Mesendoderm (in vitro differentiated cells): ENCODE data around the gene RNF103. TPM values are rescaled to one million over a fixed set of nuclear protein-coding genes. Genes with fewer than 3 reads are reported as not detected.
A peak's percentile ranks its signal among the peaks of the same experiment; 100 is the strongest.
"Not testable (repeated sequence)": the region's sequence is repeated elsewhere in the genome, so short reads cannot be mapped to it uniquely, and the experiment has no call there.

ENCODE experiments used
- DNase-seq: peaks from one replicate; pipeline ENCODE4 v3.0.0; 2013
- H2AK5ac ChIP-seq: 2 replicates; pipeline ENCODE4 v1.6.1; 2013; ENCODE audit warnings: low read length, inconsistent platforms
- H2BK120ac ChIP-seq: 2 replicates; pipeline ENCODE4 v1.6.1; 2013; ENCODE audit warnings: low read depth, mild to moderate bottlenecking, low read length, moderate library complexity, mixed read lengths
- H2BK15ac ChIP-seq: replicated peaks from 2 replicates; pipeline ENCODE4 v1.6.1; 2013; ENCODE audit warnings: low read depth, mild to moderate bottlenecking, moderate library complexity
- H2BK5ac ChIP-seq: 2 replicates; pipeline ENCODE4 v1.6.1; 2013; ENCODE audit warnings: low read length, inconsistent platforms
- H3K18ac ChIP-seq: 2 replicates; pipeline ENCODE4 v1.6.1; 2013; ENCODE audit warnings: mild to moderate bottlenecking, low read length, mixed read lengths
- H3K23ac ChIP-seq: one replicate; pipeline ENCODE4 v1.6.1; 2013; ENCODE audit warnings: low read length
- H3K27ac ChIP-seq: 2 replicates; pipeline ENCODE4 v1.5.1; 2013; ENCODE audit warnings: low read depth, mild to moderate bottlenecking, inconsistent platforms, low read length, moderate library complexity
- H3K27me3 ChIP-seq: 2 replicates; pipeline ENCODE4 v1.6.1; 2013; ENCODE audit warnings: low read length, control low read depth, mild to moderate bottlenecking, inconsistent platforms; ENCODE audit not compliant: insufficient read depth, poor library complexity
- H3K36me3 ChIP-seq: 2 replicates; pipeline ENCODE4 v1.6.1; 2013; ENCODE audit warnings: low read length, inconsistent platforms; ENCODE audit not compliant: control insufficient read depth, insufficient read depth
- H3K4ac ChIP-seq: one replicate; pipeline ENCODE4 v1.6.1; 2013; ENCODE audit warnings: low read depth, mild to moderate bottlenecking, low read length, moderate library complexity
- H3K4me1 ChIP-seq: 2 replicates; pipeline ENCODE4 v1.6.1; 2013; ENCODE audit warnings: low read depth, low read length, inconsistent platforms; ENCODE audit not compliant: control insufficient read depth
- H3K4me2 ChIP-seq: 2 replicates; pipeline ENCODE4 v1.6.1; 2013; ENCODE audit warnings: low read length
- H3K4me3 ChIP-seq: 2 replicates; pipeline ENCODE4 v1.5.1; 2013; ENCODE audit warnings: mild to moderate bottlenecking, low read length
- H3K56ac ChIP-seq: one replicate; pipeline ENCODE4 v1.6.1; 2013; ENCODE audit warnings: low read length
- H3K79me1 ChIP-seq: 2 replicates; pipeline ENCODE4 v1.6.1; 2013; ENCODE audit warnings: low read length, inconsistent platforms
- H3K79me2 ChIP-seq: 2 replicates; pipeline ENCODE4 v1.6.1; 2013; ENCODE audit warnings: mild to moderate bottlenecking, low read length; ENCODE audit not compliant: control insufficient read depth, insufficient read depth
- H3K9ac ChIP-seq: 2 replicates; pipeline ENCODE4 v1.6.1; 2013; ENCODE audit warnings: low read length, inconsistent platforms
- H4K5ac ChIP-seq: one replicate; pipeline ENCODE4 v1.6.1; 2013; ENCODE audit warnings: low read length
- H4K8ac ChIP-seq: one replicate; pipeline ENCODE4 v1.6.1; 2013; ENCODE audit warnings: low read depth, mild to moderate bottlenecking, control low read depth, low read length, moderate library complexity
- WGBS: extraction: QIAGEN DNeasy Blood & Tissue Kit; methylation state at CpG from one replicate; pipeline ENCODE4 v1.1.7; 2013; ENCODE audit warnings: low lambda C conversion rate, missing lambda C conversion rate; ENCODE audit not compliant: insufficient coverage; ENCODE audit errors: extremely low coverage; 5-methylcytosine and 5-hydroxymethylcytosine counted together
- polyA plus RNA-seq, 2 experiments: library from polyadenylated mRNA; stranded (reverse); fragments of 200-250 nt; gene quantifications; one replicate each; pipeline ENCODE4 v1.2.3, GENCODE V29; 2013

Gene RNF103, protein sequence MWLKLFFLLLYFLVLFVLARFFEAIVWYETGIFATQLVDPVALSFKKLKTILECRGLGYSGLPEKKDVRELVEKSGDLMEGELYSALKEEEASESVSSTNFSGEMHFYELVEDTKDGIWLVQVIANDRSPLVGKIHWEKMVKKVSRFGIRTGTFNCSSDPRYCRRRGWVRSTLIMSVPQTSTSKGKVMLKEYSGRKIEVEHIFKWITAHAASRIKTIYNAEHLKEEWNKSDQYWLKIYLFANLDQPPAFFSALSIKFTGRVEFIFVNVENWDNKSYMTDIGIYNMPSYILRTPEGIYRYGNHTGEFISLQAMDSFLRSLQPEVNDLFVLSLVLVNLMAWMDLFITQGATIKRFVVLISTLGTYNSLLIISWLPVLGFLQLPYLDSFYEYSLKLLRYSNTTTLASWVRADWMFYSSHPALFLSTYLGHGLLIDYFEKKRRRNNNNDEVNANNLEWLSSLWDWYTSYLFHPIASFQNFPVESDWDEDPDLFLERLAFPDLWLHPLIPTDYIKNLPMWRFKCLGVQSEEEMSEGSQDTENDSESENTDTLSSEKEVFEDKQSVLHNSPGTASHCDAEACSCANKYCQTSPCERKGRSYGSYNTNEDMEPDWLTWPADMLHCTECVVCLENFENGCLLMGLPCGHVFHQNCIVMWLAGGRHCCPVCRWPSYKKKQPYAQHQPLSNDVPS
- polyA plus RNA-seq (2013, experiment 1 of 2), result 4.3 TPM
- 4.2 TPM for polyA plus RNA-seq (2013, experiment 2 of 2)

DNA sequence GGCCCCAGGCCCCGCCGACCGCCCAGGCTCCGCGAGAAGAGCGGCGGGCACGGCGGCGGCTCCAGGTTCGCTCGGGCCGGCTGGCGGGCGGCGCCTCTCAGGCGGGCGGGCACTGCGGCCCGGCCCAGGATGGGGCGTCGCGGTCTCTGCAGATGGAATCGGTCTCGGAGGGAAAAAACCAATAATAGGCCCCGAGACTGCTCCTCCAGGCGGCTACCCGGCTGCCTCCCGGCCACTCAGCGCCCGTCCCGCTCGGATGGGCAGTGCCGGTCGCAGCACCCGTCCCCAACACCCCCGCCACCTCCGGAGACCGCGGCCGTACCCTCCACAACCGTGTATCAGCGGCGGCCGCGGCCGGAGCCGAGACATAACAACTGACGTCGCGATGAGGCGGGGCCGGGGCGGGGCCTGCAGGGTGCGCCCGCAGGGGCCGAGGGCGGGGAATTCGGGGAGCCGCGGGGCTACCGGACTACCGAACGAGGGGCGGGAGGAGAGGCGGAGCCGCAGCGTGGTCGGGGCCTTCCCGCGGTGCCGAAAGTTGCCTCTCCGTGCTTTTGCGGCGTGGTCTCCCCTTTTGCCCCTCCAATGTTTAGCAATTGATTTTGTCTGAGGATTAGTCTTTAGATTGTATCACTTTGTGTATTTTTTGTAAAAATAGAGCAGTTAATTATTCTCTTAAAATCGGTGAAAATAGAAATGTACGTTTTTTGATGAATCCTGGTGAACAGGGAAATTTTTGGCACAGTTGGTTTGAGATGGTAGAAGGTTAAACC, at the start of gene RNF103:
RNF103 (minus strand) TSS at position 372 of the 773 bp plus-strand sequence. CDS start 979 bp downstream, outside the sequence.
- H3K36me3 ChIP-seq, result no peaks in the 10 kb centered on the region
- H3K56ac ChIP-seq, result peak within 1 kb of the TSS; percentile 86
- peak within 1 kb of the TSS; percentile 96 for H3K4me2 ChIP-seq
- peak within 1 kb of the TSS; percentile 81 for H3K9ac ChIP-seq
- no peaks in the 10 kb centered on the region for H3K79me2 ChIP-seq
- peak within 1 kb of the TSS; percentile 83 for H3K4ac ChIP-seq
- peak within 1 kb of the TSS; percentile 75 for H3K18ac ChIP-seq
- peak within 1 kb of the TSS; percentile 70 for H4K8ac ChIP-seq
- no peak within 1 kb of the TSS for H2AK5ac ChIP-seq
- H3K27ac ChIP-seq, result peak within 1 kb of the TSS; percentile 98
- peak within 1 kb of the TSS; percentile 33 for H4K5ac ChIP-seq
- H3K23ac ChIP-seq, result no peak within 1 kb of the TSS
- peak within 1 kb of the TSS; percentile 89 for H3K4me3 ChIP-seq
- no peak within 1 kb of the TSS for H2BK15ac ChIP-seq
- peak; percentile 92 for DNase-seq
- H3K4me1 ChIP-seq, result no peaks in the 10 kb centered on the region
- H2BK120ac ChIP-seq, result peak within 1 kb of the TSS; percentile 47
- 100% methylated on average over 2 of the region's 77 CpGs for WGBS
- H2BK5ac ChIP-seq, result no peak within 1 kb of the TSS
- no peaks in the 10 kb centered on the region for H3K79me1 ChIP-seq
- no peaks in the 10 kb centered on the region for H3K27me3 ChIP-seq

DNA sequence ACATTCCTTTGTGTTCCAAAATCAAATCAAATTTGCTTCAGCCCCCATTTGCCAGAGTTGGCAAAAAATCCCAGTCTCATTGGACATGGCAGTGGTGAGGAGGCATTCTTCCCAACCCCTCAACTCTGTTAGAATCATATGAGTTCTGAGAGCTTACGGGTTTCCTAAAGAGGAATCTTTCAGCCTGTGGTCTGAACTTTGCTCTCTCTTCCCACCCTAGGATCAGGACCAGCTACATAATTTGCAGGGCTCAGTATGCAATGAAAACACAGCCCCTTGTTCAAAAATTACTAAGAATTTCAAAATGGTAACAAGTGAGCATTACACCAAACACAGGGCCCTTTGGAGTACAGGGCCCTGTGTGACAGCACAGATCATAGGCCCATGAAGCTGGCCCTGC, 49.3 kb upstream of the RNF103 start:
- no peaks in the 10 kb centered on the region for H3K4me1 ChIP-seq
- no peak overlapping the region for H4K5ac ChIP-seq
- H2BK15ac ChIP-seq, result no peak overlapping the region
- H3K27ac ChIP-seq, result no peak overlapping the region
- no peak overlapping the region for H2AK5ac ChIP-seq
- no peak for DNase-seq
- no peak overlapping the region for H3K4me2 ChIP-seq
- no peaks in the 10 kb centered on the region for H3K36me3 ChIP-seq
- WGBS, result no CpG with 5 or more reads among the region's 1 CpG
- H3K79me1 ChIP-seq, result no peaks in the 10 kb centered on the region
- H3K56ac ChIP-seq, result no peak overlapping the region
- no peaks in the 10 kb centered on the region for H3K79me2 ChIP-seq
- no peak overlapping the region for H3K4me3 ChIP-seq
- no peak overlapping the region for H2BK120ac ChIP-seq
- no peak overlapping the region for H3K4ac ChIP-seq
- H3K23ac ChIP-seq, result no peak overlapping the region
- no peak overlapping the region for H4K8ac ChIP-seq
- H3K27me3 ChIP-seq, result no peaks in the 10 kb centered on the region
- no peak overlapping the region for H2BK5ac ChIP-seq
- no peak overlapping the region for H3K18ac ChIP-seq
- no peak overlapping the region for H3K9ac ChIP-seq

DNA sequence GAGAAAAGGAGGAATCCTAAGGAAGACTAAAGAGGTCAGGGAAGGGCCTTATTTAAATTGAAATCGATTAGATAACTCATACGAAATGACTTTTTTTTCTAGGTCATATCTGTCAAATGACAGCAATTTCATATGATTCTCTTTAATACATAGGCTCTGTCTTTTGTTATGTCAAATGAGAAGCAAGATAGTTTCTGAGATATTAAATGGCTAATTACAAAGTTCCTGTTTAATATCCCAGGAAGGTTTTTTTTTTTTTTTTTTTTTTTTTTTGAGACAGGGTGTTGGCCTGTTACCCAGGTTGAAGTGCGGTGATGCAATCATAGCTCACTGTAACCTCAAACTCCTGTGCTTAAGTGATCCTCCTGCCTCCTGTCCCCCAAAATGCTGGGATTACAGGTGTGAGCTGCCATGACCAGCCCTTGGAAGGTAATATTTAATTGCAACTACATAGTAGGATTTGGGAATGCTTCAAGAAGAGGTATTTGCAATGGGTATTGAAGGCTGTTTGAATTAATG, 48.4 kb upstream of the RNF103 start:
- Histone ChIP-seq H3K4me2 (no peak overlapping the region), H3K27ac (no peak overlapping the region)
- WGBS, result no CpG with 5 or more reads among the region's 3 CpGs

DNA sequence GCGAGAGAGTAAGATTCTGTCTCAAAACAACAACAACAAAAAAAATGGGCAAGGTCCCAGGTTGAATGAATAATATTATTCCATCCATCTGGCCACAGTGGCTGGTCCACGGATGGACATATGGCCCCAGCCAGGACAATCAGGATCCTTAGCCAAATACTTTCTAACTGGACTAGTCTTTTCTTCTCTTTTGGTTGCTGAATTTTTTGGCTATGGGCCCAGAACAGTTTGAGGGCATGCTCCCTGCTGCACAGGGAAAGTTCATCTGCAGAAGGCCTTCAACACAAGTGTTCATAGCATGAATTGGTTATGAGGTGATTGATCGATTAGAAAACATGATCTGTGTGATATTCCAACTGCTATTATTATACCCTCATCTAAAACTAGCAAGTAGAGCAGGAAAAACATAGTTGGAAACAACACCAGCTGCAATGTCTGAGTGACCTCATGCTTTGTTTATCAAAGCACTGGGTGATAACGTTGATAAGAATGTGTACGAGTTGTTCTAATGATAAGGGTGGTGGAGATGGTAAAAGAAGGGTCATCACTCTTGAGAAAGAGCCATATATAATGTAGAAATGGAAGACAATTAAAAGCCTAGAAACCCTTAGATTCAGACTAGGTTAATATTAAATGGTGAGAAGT, 47.8 kb upstream of the RNF103 start:
- WGBS, result no CpG with 5 or more reads among the region's 5 CpGs
- no peak overlapping the region for H3K23ac ChIP-seq
- no peak overlapping the region for H3K4ac ChIP-seq
- no peak overlapping the region for H2AK5ac ChIP-seq
- H3K79me1 ChIP-seq, result no peaks in the 10 kb centered on the region
- no peaks in the 10 kb centered on the region for H3K79me2 ChIP-seq
- H3K9ac ChIP-seq, result no peak overlapping the region
- H3K4me1 ChIP-seq, result no peaks in the 10 kb centered on the region
- no peak overlapping the region for H2BK120ac ChIP-seq
- H3K18ac ChIP-seq, result no peak overlapping the region
- H3K36me3 ChIP-seq, result no peaks in the 10 kb centered on the region
- H3K4me3 ChIP-seq, result no peak overlapping the region
- no peaks in the 10 kb centered on the region for H3K27me3 ChIP-seq
- peak; percentile 32 for DNase-seq
- H3K4me2 ChIP-seq, result no peak overlapping the region
- H2BK5ac ChIP-seq, result no peak overlapping the region
- H3K27ac ChIP-seq, result no peak overlapping the region
- H4K8ac ChIP-seq, result no peak overlapping the region
- H3K56ac ChIP-seq, result no peak overlapping the region
- no peak overlapping the region for H2BK15ac ChIP-seq
- H4K5ac ChIP-seq, result no peak overlapping the region

More for the DNA sequence above, 48.4 kb upstream of the RNF103 start:
- H3K4ac ChIP-seq, result no peak overlapping the region
- H3K79me1 ChIP-seq, result no peaks in the 10 kb centered on the region
- H2AK5ac ChIP-seq, result no peak overlapping the region
- H3K9ac ChIP-seq, result no peak overlapping the region
- H3K56ac ChIP-seq, result no peak overlapping the region
- no peak overlapping the region for H3K23ac ChIP-seq
- H2BK120ac ChIP-seq, result no peak overlapping the region
- H2BK15ac ChIP-seq, result no peak overlapping the region
- no peaks in the 10 kb centered on the region for H3K27me3 ChIP-seq
- no peaks in the 10 kb centered on the region for H3K4me1 ChIP-seq
- H4K8ac ChIP-seq, result no peak overlapping the region
- no peak overlapping the region for H3K4me3 ChIP-seq
- H3K36me3 ChIP-seq, result no peaks in the 10 kb centered on the region
- H2BK5ac ChIP-seq, result no peak overlapping the region
- no peaks in the 10 kb centered on the region for H3K79me2 ChIP-seq
- no peak overlapping the region for H3K18ac ChIP-seq
- no peak overlapping the region for H4K5ac ChIP-seq
- DNase-seq, result no peak

DNA sequence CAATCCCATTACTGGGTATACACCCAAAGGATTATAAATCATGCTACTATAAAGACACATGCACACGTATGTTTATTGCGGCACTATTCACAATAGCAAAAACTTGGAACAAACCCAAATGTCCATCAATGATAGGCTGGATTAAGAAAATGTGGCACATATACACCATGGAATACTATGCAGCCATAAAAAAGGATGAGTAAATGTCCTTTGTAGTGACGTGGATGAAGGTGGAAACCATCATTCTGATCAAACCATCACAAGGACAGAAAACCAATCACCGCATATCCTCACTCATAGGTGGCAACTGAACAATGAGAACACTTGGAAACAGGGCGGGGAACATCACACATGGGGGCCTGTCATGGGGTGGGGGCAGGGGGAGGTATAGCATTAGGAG, 45.7 kb upstream of the RNF103 start:
- not testable (repeated sequence) for H3K4me1 ChIP-seq, H3K27me3 ChIP-seq, H3K4me3 ChIP-seq, H2BK120ac ChIP-seq, H2BK15ac ChIP-seq, H2BK5ac ChIP-seq, H3K79me2 ChIP-seq, H3K23ac ChIP-seq, H3K18ac ChIP-seq, H3K27ac ChIP-seq, H3K36me3 ChIP-seq, H4K8ac ChIP-seq, H3K79me1 ChIP-seq, DNase-seq, H3K9ac ChIP-seq, H2AK5ac ChIP-seq, H4K5ac ChIP-seq, H3K4ac ChIP-seq, H3K56ac ChIP-seq, H3K4me2 ChIP-seq
- no CpG with 5 or more reads among the region's 5 CpGs for WGBS
